Fibroblast of the conjunctiva (primary cell): ENCODE measurements around the gene EXOSC2.

Experiments used
- DNase-seq: peaks from one replicate; pipeline ENCODE4 v3.0.0-alpha.2; 2010; ENCODE audit warnings: low read depth

EXOSC2 gene, protein sequence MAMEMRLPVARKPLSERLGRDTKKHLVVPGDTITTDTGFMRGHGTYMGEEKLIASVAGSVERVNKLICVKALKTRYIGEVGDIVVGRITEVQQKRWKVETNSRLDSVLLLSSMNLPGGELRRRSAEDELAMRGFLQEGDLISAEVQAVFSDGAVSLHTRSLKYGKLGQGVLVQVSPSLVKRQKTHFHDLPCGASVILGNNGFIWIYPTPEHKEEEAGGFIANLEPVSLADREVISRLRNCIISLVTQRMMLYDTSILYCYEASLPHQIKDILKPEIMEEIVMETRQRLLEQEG

GRCh38 chr9:130693426-130694191 is at the start of gene EXOSC2:
Gene EXOSC2 (plus strand): TSS chr9:130693780. CDS start chr9:130693792, 12 bp downstream.
- DNase-seq: peak; percentile 98

DNA sequence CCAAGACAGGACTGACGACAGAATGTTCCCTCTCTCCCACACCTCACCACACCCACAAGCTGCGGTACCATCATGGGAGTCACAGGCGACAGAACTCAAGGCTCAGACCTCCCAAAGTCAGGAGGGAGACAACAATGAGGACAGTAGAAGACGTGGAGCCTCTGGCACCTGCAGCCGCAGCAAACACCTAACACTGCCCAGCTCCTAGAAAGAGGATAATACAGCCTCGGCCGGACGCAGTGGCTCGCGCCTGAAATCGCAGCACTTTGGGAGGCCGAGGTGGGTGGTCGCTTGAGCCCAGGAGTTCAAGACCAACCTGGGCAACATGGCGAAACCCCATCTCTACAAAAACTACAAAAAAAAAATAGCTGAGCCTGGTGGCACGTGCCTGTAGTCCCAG is 42.4 kb upstream of the EXOSC2 start:
- DNase-seq: no peak

- DNase-seq: no peak
Observed at GRCh38 chr9:130651752-130652151, 41.8 kb upstream of the EXOSC2 start.

GRCh38 chr9:130654879-130655278 is 38.7 kb upstream of the EXOSC2 start:
- no peak for DNase-seq

GRCh38 chr9:130658893-130659698 is 34.5 kb upstream of the EXOSC2 start:
- no peak for DNase-seq

DNA sequence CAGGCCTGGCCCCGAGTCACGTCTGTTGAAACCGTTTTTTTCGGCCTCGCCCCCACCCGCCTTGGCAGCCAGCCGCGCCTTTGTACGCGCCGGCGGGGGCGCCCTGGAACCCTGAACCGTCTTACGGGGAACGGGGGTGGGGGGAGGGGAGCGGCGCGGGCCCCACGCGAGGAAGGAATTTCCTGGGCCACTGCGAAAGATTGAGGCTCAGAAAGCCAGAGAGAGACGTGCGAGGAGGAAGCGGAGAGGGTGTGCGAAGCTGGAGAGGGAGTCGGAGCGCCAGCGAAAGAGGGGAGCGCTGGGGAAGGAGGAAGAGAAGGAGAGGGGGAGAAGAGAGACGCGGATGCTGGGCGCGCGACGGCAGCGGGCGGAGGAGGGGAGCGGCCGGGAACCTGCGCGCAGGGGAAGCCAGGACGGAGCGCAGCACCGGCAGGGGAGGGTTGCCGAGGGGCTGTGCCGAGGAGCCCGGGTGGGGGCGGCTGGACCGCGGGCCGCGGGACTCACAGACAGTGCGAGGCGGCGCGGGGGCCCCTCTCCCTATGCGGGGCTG is 33.8 kb upstream of the EXOSC2 start:
- no peak for DNase-seq

GRCh38 chr9:130660326-130660682 is 33.3 kb upstream of the EXOSC2 start:
- no peak for DNase-seq

DNA sequence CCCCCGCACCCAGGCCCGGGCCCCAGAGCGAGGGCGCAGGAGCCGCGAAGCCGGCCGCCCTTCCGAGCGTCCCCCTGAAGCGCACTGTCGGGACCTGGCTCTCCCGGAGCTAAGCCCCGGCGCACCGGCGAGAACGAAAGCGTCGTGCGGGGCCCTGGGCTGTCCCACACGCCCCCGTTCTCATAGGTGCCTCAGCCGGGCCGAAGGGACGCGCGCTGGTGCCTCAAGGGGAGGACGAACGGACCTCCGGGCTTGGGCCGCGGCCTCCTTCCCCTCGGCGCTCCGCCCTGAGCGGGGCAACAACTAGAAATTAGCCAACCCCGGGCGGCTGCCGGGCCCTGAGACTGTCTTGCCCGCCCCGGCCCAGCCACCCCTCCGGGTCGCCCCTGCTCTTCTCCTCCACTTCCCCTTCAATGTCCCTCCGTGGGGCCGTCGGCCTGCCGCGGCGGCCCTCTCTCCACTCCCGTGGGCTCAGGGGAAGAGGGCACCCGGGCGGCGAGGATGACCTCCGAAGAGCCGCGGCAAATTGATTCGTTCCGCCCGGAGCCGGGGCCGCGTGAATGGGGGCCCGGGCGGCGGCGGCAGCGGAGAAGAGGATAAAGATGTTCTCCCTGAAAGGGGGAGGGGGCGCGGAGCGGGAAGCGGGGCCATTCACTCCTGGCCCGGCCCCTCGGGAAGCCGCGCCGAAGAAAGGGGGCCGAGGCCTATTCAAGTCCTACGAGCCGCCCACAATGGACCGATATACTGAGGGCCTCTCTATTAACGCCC is 32.7 kb upstream of the EXOSC2 start:
- no peak for DNase-seq

DNA sequence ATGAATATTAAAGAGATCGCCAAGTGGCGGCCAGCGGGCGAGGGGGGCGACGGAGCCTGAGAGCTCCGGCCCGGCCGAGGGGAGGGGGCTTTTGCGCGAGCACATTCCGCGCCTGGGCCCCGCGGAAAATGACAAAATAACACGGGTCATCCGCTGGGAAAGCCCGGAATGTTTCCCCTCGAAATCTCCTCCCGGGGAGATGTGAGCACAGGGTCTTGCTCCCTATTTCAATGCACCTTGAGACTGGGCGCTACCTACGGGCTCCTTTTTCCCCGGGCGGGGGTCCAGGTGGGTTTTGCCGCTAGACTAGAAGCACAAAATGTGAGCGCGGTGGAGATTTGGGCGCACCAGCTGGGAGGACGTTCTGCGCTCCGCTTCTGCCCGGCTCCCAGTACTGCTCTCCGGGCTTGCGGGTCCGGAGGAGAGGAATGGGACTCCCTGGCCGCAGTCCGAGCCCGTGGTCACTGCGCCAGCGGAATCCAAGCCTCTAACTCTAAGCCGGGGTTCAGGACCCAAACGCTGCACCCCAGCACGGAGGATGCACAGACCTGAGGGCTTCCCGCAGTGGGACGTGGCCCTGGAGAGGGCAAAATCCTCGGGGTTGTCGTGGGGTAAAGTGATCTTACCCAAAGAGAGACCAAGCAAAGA is 32.0 kb upstream of the EXOSC2 start:
- no peak for DNase-seq

DNA sequence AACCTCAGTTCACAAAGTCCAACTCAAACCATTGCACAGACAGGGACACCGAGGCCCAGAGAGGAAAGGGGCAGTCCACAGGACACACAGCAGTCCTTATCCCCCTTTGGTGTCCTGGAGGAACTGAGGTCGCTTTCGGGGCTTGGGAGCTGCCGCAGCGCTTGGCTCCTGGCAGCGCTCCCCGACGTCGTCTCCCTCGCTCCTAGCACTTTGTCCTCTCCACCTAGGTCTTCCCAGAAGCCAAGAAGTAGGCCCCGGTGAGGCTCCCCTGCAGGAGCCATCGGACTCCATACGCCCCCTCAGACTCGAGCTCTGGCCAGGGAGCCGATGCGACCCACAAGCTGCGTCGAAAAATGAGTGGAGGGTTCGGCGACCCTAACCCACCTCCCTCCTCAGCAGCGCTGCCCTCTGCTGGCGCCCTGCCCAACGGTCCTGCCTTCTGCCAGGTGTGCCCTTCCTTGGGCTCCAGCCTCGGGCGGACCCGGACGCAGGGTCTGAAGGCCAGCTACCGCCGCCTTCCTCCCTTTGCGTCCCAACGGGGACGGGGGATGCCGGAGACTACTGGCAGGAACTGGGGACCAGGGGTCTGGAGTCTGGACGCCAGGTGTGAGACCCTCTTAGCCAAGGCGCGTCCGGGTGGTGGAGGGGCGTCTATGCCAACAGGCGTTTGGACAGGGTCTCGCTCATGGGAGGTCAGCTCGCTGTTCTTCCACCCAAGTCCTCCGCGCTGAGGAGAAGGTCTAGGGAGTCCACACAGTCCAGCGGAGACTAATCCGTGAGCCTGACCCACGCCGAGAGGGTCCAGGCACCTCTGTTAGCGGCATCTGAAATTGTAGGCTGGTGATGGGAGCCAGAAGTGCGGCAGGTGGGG is 31.2 kb upstream of the EXOSC2 start:
- no peak for DNase-seq

DNA sequence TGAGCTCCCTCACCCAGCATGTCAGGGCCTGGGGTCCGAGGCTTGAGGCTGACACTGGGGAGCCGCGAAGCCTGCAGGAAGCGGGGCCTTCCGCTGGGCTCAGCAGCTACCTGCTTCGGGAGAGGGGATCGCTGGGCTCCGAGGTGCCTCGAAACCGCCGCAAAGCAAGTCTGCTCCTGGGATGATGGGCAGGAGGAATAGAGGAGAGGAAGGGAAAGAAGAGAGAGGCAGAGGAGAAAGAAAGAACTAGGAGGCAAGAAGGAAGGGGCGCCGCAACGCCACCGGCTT is 30.7 kb upstream of the EXOSC2 start:
- DNase-seq: no peak

GRCh38 chr9:130663258-130663976 is 30.2 kb upstream of the EXOSC2 start:
- DNase-seq: no peak

DNA sequence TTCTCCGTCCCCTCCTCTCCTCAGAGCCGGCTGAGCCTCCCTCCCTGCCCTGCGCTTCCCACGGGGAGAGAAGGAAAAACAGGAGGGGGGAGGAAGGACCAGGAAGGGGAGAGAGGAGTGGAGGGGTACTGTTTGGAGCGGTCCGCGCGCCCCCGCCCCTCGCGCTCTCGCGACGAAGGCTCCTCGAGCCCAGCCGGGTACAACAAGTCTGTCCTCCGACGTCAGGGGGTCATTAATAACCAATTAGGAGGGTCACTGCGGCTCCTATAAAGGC is 29.7 kb upstream of the EXOSC2 start:
- no peak for DNase-seq

GRCh38 chr9:130664251-130665028 is 29.1 kb upstream of the EXOSC2 start, which contains the start of gene PRDM12:
Gene PRDM12 (plus strand): TSS chr9:130664594. CDS start chr9:130664654, 60 bp downstream.
- no peak for DNase-seq

DNA sequence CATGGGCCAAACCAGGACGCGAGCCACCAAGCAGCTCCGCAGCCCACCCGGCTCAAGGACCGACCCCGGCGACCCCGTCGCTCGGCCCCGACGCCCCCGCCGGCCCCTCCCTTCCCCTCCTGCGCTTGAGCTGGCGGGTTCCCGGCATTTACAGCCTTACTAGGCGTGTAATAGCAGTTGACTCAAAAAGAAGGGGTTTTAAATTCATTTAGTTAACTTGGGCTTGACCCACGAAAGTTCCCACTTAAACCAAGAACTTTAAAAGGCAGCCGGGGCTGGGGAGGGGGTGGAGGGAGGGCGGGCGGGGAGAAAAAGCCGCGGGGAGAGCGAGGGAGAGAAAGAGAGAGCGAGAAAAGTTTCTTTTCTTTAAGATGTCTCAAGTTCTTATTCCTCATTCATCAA is 28.6 kb upstream of the EXOSC2 start:
- DNase-seq: no peak

- no peak for DNase-seq
Observed at GRCh38 chr9:130665431-130666392, 27.9 kb upstream of the EXOSC2 start.

DNA sequence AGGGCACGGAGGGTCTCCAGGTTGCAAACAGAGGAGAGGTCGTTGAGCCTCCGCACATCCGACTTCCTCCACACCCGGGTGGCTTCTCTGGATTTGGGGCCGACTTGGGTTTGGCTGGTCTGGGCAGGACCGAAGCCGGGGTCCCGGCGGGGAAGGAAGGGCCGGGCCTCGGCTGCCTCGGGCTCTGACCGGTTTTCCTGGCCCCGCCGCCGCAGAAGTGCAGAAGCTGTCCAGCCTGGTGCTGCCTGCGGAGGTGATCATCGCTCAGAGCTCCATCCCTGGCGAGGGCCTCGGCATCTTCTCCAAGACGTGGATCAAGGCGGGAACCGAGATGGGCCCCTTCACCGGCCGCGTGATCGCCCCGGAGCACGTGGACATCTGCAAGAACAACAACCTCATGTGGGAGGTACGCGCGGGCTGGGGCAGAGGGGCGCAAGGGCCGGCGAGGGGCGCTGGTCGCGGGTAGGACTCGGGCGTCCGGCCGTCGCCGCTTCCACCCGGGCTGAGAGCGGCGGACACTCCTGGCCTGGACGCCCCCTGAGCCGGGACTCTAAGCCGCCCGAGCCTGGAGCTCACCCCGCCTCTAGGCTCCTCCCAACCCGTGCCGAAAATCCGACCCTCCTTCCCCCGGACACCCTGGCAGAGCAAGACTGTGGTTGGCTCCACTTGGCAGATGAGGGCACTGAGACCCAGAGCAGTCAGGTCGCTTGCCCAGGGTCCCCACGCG is 27.0 kb upstream of the EXOSC2 start:
- DNase-seq: no peak
